ENCODE measurements around the gene AMZ1. TPM values are rescaled to one million over a fixed set of nuclear protein-coding genes. Genes with fewer than 3 reads are reported as not detected.
A peak's percentile ranks its signal among the peaks of the same experiment; 100 is the strongest.
"Not testable (repeated sequence)": the region's sequence is repeated elsewhere in the genome, so short reads cannot be mapped to it uniquely, and the experiment has no call there.

Gene AMZ1
- total RNA-seq, 1 experiment from 2014 or later, result not detected

DNA sequence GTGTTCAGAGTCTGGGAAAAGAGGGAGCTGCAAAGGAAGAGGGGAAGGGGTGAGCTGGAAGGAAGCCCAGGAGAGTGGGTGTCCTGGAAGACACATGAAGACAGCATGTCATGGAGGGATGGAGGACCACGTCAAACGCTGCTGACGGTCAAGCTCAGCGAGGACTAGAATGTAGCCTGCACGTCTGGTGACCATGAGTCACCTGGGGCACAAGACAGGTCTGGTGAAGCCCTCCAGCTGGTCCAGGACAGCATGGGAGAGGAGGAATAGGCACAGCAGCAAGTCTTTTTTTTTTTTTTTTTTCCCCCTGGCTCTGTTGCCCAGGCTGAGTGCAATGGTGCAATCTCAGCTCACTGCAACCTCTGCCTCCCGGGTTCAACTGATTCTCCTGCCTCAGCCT is 19.6 kb upstream of the AMZ1 start:
- DNase-seq (ENCODE audit: low spot score), result no peak

DNA sequence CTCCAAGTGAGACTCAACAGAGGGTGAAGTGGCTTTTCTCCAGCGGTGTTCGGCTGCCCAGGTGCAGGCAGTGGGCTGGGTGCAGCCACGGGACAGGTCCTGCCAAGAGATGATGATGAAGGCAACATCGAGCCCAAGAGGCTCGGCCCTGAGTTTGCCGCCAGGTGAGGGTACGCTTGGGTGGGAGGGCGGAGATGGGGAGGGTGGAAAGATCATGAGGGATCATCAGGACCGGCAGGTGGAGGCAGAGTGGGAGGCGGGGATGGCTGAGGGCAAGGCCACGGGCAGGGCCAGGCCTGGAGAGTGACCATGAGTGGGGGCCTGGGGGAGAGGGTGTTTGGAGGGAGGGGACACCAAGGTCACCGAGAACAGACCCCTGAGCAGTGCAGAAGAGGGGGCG is 17.8 kb upstream of the AMZ1 start:
- no peak for DNase-seq (ENCODE audit: low spot score)

DNA sequence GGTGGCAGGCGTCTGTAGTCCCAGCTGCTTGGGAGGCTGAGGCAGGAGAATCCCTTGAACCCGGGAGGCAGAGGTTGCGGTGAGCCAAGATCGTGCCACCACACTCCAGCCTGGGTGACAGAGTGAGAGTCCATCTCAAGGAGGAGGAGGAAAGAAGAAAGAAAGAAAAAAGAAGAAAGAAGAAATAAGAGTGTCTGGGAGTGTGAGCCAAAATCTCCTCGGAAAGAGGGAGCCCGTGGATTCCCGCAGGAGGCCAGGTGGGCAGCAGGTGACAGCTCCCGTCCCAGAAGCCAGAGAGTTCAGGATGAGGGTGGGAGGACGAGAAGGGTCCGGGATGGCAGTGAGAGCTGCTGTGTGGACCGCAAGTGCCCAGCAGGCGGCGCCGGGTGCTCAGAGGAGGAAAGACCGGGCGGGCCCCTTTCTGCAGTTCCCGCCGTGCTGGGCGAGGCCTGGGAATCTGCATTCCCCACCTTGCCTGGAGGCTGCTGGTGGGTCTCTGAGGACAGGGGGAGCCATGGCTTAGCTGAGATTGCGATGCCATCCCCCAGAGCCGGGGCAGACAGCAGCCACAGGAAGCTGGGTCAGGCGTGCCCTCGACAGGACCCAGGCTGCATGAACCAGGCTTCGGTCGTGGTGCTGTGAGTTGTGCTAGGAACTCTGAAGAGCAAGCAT is 17.1 kb upstream of the AMZ1 start:
- peak; percentile 78 for DNase-seq (ENCODE audit: low spot score)

GRCh38 chr7:2673214-2673613 is 14.8 kb upstream of the AMZ1 start:
- not testable (repeated sequence) for DNase-seq (ENCODE audit: low spot score)

DNA sequence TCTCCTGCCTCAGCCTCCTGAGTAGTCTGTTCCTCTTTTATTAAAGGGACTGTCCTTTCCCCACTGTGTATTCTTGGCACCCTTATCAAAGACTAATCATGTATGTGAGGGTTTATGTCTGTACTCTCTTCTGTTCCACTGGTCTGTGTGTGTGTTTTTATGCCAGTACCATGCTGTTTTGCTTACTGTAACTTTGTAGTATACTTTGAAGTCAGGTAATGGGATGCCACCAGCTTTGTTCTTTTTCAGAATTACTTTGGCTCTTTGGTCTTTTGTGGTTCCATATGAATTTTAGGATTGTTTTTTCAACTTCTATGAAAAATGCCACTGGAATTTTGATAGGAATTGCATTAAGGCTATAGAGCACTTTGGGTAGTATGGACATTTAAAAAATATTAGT is 14.1 kb upstream of the AMZ1 start:
- DNase-seq (ENCODE audit: low spot score), result no peak

DNA sequence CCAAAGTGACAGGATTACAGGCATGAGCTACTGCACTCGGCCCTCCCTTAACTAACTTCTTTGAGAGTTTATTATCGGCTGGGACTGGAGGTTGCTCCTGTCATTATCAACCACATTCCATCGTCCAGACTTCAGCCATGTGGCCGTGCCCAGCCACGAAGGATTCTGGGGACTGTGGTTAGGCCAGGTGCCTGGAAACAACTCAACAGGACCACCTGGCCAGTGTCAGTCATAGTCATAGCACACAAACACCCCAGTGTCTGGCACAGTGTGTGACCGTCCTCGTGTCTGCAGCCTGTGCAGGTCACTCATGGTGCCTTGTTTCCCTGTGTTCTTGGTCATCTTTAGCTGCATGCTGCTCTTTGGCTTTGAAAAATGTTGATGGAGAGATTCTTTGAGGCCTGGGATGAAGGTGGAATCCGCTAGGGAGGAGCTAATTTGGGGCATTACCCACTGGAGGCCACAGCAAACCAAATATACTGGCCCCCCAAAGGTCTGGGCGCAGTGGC is 12.7 kb upstream of the AMZ1 start:
- no peak for DNase-seq (ENCODE audit: low spot score)

DNA sequence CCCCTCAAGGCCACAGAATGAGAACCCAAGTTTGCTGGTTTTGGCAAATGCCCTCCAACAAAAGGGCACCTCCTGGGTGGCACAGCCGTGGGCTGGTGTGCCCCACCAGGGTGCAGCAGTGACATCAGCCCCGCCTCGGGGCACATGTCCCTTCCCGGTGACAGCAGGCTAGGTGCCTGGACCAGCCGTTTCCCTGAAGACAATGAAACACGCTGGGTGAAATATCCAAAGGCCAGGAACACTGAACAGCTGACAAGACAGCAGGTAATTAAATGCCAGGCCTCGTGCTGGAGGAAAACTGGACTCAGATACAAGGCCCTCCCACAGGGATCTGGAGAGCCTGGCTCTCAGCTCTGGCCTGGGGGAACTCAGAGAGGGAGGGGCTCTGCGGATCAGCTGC is 11.4 kb upstream of the AMZ1 start:
- DNase-seq (ENCODE audit: low spot score), result not testable (repeated sequence)

GRCh38 chr7:2678454-2678853 is 9.5 kb upstream of the AMZ1 start:
- not testable (repeated sequence) for DNase-seq (ENCODE audit: low spot score)

DNA sequence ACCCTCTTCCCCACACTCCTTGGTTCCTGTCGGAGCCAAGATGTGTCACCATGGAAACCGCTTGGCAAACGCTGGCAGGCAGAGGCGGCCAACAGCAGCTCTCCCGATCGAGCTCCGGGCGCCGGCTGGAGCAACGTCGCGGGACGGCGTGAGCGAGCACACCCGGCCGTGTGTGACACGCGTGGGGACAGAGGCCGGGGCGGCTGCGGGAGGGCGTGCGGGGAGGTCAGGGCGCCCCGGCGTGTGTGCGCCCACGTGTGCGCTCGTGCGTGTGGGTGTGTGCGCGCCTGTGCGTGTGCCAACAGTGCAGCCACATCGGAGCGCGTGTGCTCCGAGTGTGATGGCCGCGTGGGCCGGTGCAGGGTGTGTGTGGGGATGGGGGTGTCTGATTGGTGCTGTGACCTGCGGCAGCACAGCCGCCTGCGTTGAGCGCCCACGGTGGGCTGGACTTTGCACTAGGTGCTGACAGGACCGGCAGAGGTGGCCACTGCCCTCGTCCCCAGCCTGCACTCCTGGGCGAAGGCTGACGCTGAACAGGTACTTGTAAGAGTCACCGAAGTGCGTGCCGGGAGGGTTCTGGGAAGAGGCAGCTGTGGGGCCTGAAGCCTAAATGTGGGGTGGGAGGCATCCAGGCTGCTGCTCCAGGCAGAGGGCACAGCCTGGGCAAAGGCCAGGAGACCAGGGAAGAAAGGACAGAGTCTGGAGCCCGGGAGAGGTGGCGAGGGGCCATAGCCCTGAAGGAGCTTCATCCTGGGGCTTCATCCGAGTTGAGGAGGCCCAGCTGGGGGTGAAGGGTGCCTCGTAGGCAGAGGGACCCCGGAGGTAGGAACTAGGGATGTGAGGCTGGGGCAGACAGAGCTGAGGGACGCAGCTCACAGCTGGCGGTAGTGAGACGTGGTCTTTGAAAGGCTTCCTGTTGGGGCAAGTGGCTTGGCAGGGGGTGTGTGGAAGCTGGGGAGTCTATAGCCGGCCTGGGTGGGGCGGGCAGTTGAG is 8.6 kb upstream of the AMZ1 start:
- DNase-seq (ENCODE audit: low spot score), result not testable (repeated sequence)

- DNase-seq (ENCODE audit: low spot score), result no peak
Measured at GRCh38 chr7:2680256-2680655, 7.7 kb upstream of the AMZ1 start.

GRCh38 chr7:2680792-2681490 is 7.1 kb upstream of the AMZ1 start:
- DNase-seq (ENCODE audit: low spot score), result peak; percentile 89

GRCh38 chr7:2681929-2682799 is 5.8 kb upstream of the AMZ1 start:
- no peak for DNase-seq (ENCODE audit: low spot score)

DNA sequence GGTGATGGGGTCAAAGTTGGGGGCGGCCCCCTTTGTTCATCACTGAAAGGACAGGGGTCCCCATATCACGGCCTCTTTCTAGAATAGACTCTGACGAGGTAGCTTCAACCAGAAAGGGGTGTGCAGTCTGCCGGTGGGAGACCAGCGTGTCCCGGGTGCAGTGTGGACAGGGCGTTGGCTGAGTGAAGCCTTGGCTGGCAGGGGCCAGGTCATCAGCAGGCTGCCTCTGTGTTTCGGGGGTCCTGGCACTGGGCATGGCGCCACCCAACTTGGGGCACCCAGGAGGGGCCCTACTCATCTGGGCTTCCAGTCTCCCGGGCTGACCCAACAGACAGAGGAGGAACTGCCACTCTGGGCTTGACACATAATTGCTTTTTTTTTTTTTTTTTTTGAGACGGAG is 3.5 kb upstream of the AMZ1 start:
- no peak for DNase-seq (ENCODE audit: low spot score)

- DNase-seq (ENCODE audit: low spot score), result no peak
Measured at GRCh38 chr7:2686101-2686500, 1.9 kb upstream of the AMZ1 start.

DNA sequence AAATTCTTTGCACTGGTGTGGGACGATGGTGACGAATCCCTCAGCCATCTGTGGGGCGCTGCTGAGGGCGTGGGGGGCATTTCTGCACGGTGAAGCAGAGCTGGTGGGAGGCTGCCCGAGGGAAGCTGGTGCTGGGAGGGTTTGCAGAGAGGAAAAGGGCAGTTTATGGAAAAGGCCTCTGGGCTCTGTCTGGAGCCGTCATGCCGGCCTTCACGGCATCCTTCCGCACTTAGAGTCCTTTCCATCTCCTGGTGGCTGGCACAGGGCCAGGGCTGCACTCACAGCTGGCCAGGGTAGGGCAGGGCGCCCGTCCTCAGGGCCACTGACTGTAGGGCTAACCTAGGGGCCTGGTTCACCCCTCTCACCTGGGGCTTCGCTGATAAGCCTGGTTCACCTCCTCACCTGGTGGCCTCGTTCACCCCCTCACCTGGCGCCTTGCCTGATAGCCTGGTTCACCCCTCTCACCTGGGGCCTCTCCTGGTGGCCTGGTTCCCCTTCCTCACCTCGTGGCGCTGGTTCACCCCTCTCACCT is 598 bp upstream of the AMZ1 start:
- DNase-seq (ENCODE audit: low spot score), result peak; percentile 39

DNA sequence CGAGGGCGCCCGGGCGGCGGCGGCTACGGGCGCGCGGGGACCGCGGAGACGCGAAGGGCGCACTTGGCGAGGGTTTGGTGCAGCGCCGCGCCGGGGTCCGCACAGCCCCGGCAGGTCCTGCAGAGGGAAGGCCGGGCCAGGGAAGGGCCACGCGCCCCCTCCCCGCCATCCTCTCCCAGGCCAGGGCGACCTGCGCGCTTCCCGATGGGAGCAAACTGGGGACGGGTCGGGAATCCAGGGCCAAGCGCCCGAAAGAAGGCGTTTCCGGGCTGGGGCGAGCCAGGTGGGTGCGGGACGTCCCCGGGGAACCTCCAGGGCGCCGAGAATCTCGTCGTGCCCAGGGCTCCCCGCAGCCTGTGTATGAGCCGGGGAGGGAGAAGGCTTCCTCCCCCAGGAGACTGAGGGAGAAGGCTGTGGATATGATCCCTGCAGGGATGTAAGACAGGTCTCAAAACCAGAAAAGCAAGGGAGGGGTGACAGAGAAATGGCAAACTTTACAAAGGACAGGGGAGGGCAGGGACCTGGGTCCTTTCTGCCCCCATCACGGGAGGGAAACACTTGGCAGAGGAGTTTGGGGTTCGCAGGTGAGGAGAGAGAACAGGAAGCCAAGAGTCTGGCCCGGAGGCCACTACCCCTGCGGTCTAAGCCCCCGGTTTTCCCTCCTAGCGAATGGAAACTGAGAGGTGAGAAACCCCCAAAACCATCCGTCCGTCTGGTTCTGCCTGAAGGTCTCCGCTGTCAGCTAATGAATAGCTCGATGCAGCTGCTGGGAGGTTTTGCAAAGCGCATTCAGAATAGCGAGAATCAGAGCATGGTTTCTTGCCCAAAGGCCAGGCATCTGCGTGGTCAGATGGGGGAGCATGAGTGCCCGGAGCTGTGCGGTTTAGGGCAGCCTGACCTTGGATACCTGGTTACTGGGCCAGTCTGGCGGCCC is 674 bp downstream of the AMZ1 start:
- no peak for DNase-seq (ENCODE audit: low spot score)

- no peak for DNase-seq (ENCODE audit: low spot score)
Measured at GRCh38 chr7:2689343-2689847, 1.4 kb downstream of the AMZ1 start.

GRCh38 chr7:2689951-2690705 is 2.1 kb downstream of the AMZ1 start:
- no peak for DNase-seq (ENCODE audit: low spot score)

Data from HT-29 (cell line).